Hematopoietic multipotent progenitor cell (in vitro differentiated cells): Measurements from ENCODE around the gene MARCOL. TPM values are rescaled to one million over a fixed set of nuclear protein-coding genes. Genes with fewer than 3 reads are reported as not detected.
"Not testable (repeated sequence)": the region's sequence is repeated elsewhere in the genome, so short reads cannot be mapped to it uniquely, and the experiment has no call there.

Experiments
- DNase-seq, 3 donors: peaks; one replicate each; pipeline ENCODE4 v3.0.0-alpha.2; 2011 to 2015; ENCODE audit warnings: low read depth in 2 of 3, low spot score in 2 of 3
- small RNA-seq: library from RNA; depleted of rRNA; stranded (forward); fragments of <200 nt; gene quantifications from one replicate; pipeline ENCODE3, GENCODE V24; 2012
- total RNA-seq: library from RNA; depleted of rRNA; stranded (reverse); fragments of >200 nt; gene quantifications from one replicate; pipeline ENCODE4 v1.2.3, GENCODE V29; 2012

Gene MARCOL
- total RNA-seq, 1 donor: not detected

- DNase-seq: no peak
Observed at GRCh38 chr5:148261221-148261620, 22.9 kb downstream of the MARCOL start.

DNA sequence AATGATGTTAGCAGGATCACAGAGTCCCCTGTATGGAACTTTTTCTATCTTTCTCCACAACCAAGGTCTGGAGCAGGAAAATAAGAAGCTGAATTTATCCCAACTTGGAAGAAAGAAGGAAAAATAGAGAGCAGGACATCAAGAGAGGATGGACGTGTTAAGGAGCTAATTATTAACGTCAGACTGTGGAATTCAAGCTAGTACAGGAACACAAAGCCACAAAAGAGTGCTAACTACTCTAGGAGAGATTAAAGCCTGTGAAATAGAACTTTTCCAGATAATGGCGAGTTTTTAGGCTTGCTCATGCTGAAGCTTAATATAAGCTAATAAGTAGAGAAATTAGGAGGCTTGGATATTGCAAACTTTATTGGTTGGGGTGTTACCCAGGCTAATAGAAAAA lies 29.6 kb downstream of the MARCOL start:
- DNase-seq: no peak

DNA sequence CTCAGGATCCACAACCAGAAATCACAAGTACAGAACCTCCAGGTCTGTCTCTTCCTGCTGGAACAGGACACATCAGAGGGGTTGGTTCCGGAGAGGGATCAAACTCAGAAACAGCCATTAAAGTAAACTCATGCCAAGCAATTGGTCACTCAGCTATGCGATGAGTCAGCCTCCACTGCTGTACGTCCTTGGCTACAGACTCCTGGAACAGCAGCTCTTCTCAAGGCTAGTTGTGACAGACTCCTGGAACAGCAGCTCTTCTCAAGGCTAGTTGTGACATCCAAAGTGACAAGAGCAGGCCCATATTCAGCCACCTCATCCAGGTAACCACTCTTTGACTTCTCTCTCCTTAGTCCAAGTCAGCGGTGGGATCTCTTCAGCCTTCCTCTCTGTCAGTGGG lies 30.2 kb downstream of the MARCOL start, which contains the start of gene SPINK13:
SPINK13 (plus strand) TSS at position 229 of the 400 bp plus-strand sequence. CDS start 1,279 bp downstream, outside the sequence.
- no peak for DNase-seq

DNA sequence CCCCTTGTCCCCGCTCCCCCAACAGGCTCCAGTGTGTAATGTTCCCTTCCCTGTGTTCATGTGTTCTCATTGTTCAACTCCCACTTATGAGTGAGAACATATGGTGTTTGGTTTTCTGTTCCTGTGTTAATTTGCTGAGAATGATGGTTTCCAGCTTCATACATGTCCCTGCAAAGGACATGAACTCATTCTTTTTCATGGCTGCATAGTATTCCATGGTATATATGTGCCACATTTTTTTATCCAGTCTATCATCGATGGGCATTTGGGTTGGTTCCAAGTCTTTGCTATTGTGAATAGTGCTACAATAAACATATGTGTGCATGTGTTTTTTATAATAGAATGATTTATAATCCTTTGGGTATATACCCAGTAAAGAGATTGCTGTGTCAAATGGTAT lies 36.8 kb downstream of the MARCOL start:
- DNase-seq: not testable (repeated sequence)

DNA sequence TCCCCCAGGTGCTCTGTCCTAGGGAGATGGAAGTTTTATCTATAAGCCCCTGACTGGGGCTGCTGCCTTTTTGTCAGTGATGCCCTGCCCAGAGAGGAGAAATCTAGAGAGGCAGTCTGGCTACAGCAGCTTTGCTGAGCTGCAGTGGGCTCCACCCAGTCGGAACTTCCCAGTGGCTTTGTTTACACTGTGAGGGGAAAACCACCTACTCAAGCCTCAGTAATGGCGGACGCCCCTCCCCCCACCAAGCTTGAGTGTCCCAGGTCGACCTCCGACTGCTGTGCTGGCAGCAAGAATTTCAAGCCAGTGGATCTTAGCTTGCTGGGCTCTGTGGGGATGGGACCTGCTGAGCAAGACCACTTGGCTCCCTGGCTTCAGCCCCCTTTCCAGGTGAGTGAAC lies 42.6 kb downstream of the MARCOL start:
- not testable (repeated sequence) for DNase-seq

DNA sequence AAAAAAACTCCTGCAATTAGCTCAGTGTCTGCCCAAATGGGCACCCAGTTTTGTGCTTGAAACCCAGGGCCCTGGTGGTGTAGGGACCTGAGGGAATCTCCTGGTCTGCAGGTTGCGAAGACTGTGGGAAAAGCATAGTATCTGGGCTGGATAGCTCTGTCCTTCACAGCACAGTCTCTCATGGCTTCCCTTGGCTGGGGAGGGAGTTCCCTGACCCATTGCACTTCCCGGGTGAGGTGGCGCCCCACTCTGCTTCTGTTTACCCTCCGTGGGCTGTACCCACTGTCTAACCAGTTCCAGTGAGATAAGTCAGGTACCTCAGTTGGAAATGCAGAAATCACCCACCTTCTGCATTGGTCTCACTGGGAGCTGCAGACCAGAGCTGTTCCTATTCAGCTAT lies 43.0 kb downstream of the MARCOL start:
- DNase-seq: not testable (repeated sequence)

GRCh38 chr5:148290271-148291195 lies 52.2 kb downstream of the MARCOL start:
- DNase-seq: peak in 1 of 3 donors; percentile 34

Small RNA genes lying within 50 kb of the gene (small RNA-seq; reads per million reads assigned to genes)
- gene HMGN1P16: not detected

Other genes with a start within 250 kb of the MARCOL start
- gene SPINK5, start 174.5 kb upstream of the MARCOL start, total RNA-seq: not detected
- gene SPINK14, start 70.0 kb upstream of the MARCOL start, total RNA-seq: not detected
- gene SPINK6, start 35.5 kb upstream of the MARCOL start, total RNA-seq: not detected
- not detected for gene SPINK13, start 30.3 kb downstream of the MARCOL start, total RNA-seq
- gene SPINK7, start 73.9 kb downstream of the MARCOL start, total RNA-seq: not detected
- gene SPINK9, start 97.0 kb downstream of the MARCOL start, total RNA-seq: not detected
- 28.8 TPM for gene FBXO38, start 145.4 kb downstream of the MARCOL start, total RNA-seq